Measurements from ENCODE around the gene USP6NL. TPM values are rescaled to one million over a fixed set of nuclear protein-coding genes. Genes with fewer than 3 reads are reported as not detected.

USP6NL gene
- total RNA-seq, 4 donors from 2014 or later = 3.8 to 21.9 (median 17.0) TPM

DNA sequence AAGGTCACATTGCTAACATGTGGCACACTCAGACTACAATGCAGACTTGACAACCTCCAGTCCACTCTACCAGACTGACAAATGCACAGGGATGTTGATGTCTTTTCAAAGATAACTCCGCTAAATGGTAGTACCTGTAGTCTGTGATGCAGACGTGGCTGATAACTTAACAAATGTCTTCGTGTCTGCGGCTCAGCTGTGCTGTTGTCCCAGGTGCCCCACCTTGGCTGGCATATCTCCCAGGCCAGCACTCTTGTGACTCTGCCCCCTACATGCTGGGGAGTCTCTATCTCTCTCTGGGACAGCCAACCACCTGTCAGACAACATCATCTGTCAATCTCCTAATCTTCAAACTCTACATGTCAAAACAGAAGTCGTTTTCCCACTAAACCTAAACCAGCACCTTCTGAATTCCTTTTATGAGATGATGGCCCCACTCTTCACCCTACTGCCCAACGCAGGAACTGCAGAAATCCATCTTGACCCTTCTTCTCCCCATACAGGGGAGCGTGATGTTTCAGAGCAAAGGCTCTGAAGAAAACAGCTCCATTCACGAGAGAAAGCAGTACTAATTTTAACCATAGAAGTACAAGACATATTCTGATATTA is 156.4 kb downstream of the USP6NL start:
- no peak for TF ChIP-seq POLR2A (IDR thresholded peaks at IDR 0.05)
- Histone ChIP-seq H3K4me1 (no peaks in the 10 kb centered on the region), H3K9me3 (no peaks in the 10 kb centered on the region), H3K27ac (no peak overlapping the region), H3K36me3 (no peaks in the 10 kb centered on the region), H3K27me3 (no peaks in the 10 kb centered on the region), H3K4me3 (no peak overlapping the region)
- intact Hi-C loops (cut with DNase I; ENCODE audit: low total_unique reads) = no loop called here
- DNase-seq = no peak

DNA sequence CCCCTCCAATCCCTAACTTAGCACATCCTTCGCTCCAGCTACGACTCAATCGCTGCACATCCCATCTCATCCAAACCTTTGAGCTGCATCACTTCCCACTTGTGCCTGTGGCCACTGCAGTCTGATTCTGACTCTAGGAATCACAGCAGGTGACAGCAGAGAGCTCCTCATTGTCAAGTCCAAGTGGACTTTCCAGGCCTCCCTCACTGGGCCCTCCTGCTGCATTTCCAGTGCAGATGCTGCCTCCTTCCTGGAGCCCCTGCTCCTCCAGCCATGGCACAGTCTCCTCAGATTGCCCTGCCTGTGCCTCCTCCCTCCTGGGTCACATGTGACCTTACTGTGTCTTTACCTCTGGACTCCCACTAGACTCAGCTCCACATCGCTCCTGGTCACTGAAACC is 157.3 kb downstream of the USP6NL start:
- DNase-seq = no peak
- H3K4me3 ChIP-seq = no peak overlapping the region
- no peaks in the 10 kb centered on the region for H3K4me1 ChIP-seq
- TF ChIP-seq, protein P1, sequence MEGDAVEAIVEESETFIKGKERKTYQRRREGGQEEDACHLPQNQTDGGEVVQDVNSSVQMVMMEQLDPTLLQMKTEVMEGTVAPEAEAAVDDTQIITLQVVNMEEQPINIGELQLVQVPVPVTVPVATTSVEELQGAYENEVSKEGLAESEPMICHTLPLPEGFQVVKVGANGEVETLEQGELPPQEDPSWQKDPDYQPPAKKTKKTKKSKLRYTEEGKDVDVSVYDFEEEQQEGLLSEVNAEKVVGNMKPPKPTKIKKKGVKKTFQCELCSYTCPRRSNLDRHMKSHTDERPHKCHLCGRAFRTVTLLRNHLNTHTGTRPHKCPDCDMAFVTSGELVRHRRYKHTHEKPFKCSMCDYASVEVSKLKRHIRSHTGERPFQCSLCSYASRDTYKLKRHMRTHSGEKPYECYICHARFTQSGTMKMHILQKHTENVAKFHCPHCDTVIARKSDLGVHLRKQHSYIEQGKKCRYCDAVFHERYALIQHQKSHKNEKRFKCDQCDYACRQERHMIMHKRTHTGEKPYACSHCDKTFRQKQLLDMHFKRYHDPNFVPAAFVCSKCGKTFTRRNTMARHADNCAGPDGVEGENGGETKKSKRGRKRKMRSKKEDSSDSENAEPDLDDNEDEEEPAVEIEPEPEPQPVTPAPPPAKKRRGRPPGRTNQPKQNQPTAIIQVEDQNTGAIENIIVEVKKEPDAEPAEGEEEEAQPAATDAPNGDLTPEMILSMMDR (IDR thresholded peaks at IDR 0.05) = no peak
- TF ChIP-seq POLR2A (IDR thresholded peaks at IDR 0.05) = no peak
- H3K27me3 ChIP-seq = no peaks in the 10 kb centered on the region
- H3K27ac ChIP-seq = no peak overlapping the region
- intact Hi-C loops (cut with DNase I; ENCODE audit: low total_unique reads) = no loop called here
- H3K9me3 ChIP-seq = no peaks in the 10 kb centered on the region
- no peaks in the 10 kb centered on the region for H3K36me3 ChIP-seq

DNA sequence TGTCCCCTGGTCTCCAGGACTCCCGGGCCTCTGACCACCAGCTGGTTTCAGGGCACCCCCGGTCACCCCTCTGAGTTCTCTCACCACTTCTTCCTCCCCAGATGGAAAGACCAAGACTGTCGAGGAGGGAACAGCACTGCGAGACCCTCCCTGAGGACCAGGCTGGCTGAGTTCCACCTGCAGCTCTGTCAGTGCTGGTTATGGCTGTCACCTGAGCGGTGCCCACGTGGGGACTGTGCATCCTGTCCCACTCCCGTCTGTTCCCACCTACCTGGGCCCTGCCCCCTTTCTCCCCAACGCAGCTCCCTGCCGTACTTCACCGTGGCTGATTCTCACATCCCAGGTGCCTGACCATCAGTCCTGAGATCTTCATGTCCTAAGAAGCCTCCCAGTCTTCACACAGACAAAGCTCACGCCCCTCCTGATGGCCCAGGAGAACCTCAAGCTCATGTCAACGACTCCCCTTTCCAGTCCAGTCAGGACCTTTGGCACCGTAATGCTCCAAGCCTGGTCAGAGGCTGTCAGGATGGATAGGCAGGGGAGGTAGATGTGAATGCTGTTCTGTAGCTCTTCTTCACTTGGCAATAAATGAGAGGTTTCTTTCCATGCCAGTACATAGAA is 159.7 kb downstream of the USP6NL start:
- no peak for DNase-seq
- Histone ChIP-seq H3K4me1 (no peaks in the 10 kb centered on the region), H3K36me3 (no peaks in the 10 kb centered on the region), H3K4me3 (no peak overlapping the region), H3K9me3 (no peaks in the 10 kb centered on the region), H3K27ac (no peak overlapping the region), H3K27me3 (no peaks in the 10 kb centered on the region)
- TF ChIP-seq, protein P1 (IDR thresholded peaks at IDR 0.05) = no peak
- TF ChIP-seq POLR2A (IDR thresholded peaks at IDR 0.05) = no peak
- intact Hi-C loops (cut with DNase I; ENCODE audit: low total_unique reads) = no loop called here

DNA sequence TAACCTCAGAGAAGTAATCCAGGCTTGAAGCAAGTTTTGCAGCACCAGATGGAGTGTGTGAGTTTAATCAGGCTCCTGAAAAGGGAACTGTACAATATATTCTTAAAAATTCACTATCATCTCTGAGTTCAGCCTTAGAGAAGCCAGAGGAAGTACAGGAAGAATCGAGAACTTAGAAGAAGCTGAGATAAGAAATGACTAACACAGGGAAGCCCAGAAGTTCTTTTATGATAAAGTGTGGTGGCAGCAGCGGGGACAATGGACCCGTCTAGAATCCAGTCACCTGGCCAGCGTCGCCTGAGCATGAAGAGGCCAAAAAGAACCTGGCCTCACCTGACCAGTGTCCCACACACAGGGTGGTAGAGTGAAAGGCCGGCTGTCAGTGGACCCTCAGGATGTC is 161.0 kb downstream of the USP6NL start:
- TF ChIP-seq POLR2A (IDR thresholded peaks at IDR 0.05) = no peak
- TF ChIP-seq, protein P1 (IDR thresholded peaks at IDR 0.05) = no peak
- no peaks in the 10 kb centered on the region for H3K9me3 ChIP-seq
- no peaks in the 10 kb centered on the region for H3K4me1 ChIP-seq
- no peak overlapping the region for H3K27ac ChIP-seq
- intact Hi-C loops (cut with DNase I; ENCODE audit: low total_unique reads) = no loop called here
- H3K4me3 ChIP-seq = no peak overlapping the region
- no peaks in the 10 kb centered on the region for H3K27me3 ChIP-seq
- no peaks in the 10 kb centered on the region for H3K36me3 ChIP-seq
- DNase-seq = no peak

DNA sequence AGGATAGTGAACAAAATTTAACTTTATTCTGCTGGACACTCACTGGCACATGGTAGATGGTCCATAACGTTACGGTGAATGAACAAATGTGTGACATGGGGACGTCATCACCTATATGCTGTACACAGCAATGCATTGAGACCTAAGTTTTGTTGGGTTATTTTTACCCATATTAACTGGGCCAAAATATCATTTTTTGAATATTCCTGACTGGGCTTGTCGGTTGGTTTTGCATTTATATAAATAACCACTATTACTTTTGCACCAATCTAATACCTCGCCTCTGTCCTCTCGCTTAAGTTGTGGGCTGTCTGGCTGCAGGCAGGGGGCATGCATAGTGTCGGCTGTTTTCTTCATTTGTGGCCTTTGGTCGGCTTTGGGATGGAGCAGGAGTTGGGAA is 161.7 kb downstream of the USP6NL start:
- TF ChIP-seq, protein P1 (IDR thresholded peaks at IDR 0.05) = no peak
- no peak for TF ChIP-seq POLR2A (IDR thresholded peaks at IDR 0.05)
- no peak for DNase-seq
- Histone ChIP-seq H3K4me3 (no peak overlapping the region), H3K4me1 (no peaks in the 10 kb centered on the region), H3K27ac (no peak overlapping the region), H3K27me3 (no peaks in the 10 kb centered on the region), H3K9me3 (no peaks in the 10 kb centered on the region), H3K36me3 (no peaks in the 10 kb centered on the region)
- intact Hi-C loops (cut with DNase I; ENCODE audit: low total_unique reads) = no loop called here

Measured in uterus (tissue), 4 donors.